ENCODE results near the gene TDRD15. TPM values are rescaled to one million over a fixed set of nuclear protein-coding genes. Genes with fewer than 3 reads are reported as not detected.

Gene TDRD15
- total RNA-seq, 6 experiments from 2014 or later, result 0.32 to 2.4 (median 1.2) TPM

- WGBS (ENCODE audit: insufficient coverage, low coverage, low lambda C conversion rate, missing lambda C conversion rate), result 86% methylated on average over 1 of the region's 2 CpGs
- TF ChIP-seq CTCF (IDR thresholded peaks at IDR 0.05) (no peak), POLR2A (IDR thresholded peaks at IDR 0.05) (no peak)
- no peak overlapping the region for H3K27ac ChIP-seq
These were observed 67.8 kb downstream of the TDRD15 start for GRCh38 chr2:21191535-21191934.

More at GRCh38 chr2:21191535-21191934, 67.8 kb downstream of the TDRD15 start:
- no peaks in the 10 kb centered on the region for H3K36me3 ChIP-seq
- H3K27me3 ChIP-seq, result no peaks in the 10 kb centered on the region
- no peak for DNase-seq
- no peaks in the 10 kb centered on the region for H3K4me1 ChIP-seq
- H3K9me3 ChIP-seq, result no peaks in the 10 kb centered on the region
- ATAC-seq, result no peak
- H3K4me3 ChIP-seq, result no peak overlapping the region
- intact Hi-C loops (cut with DNase I), result no loop called here

Other genes starting within 250 kb of the TDRD15 start
- 1,000 to 10,000 TPM; 2,615 to 3,271 (median 2,774) TPM for gene APOB, start 79.9 kb upstream of the TDRD15 start, total RNA-seq

All from right lobe of liver (tissue), 6 donors.